Common myeloid progenitor, CD34-positive (primary cell): ENCODE measurements around the gene GCAT.

Experiments used
- CTCF ChIA-PET: fragments of 350-600 bp; sonication (Branson Sonifier 250); formaldehyde crosslinking; loops from one replicate; lab custom pipeline; 2021; ENCODE audit warnings: antibody characterized with exemption; lab: Charles Lee
- POLR2A ChIA-PET: fragments of 350-600 bp; sonication (Branson Sonifier 250); formaldehyde crosslinking; loops from one replicate; lab custom pipeline; 2021; ENCODE audit warnings: antibody characterized with exemption; lab: Charles Lee
- DNase-seq, 3 donors: peaks; one replicate each; pipeline versions ENCODE4 v3.0.0 to v3.0.0-alpha.2; 2013
- H3K27ac ChIP-seq, 2 experiments: 1 replicate in 1 of 2; 2 replicates in 1 of 2; pipeline ENCODE4 v1.7.0; 2013; ENCODE audit warnings: inconsistent platforms in 2 of 2, low read length in 2 of 2, mild to moderate bottlenecking in 2 of 2, low read depth in 1 of 2, moderate library complexity in 1 of 2; ENCODE audit not compliant: severe bottlenecking in 2 of 2, insufficient read depth in 1 of 2, poor library complexity in 1 of 2
- H3K27me3 ChIP-seq, 5 experiments: replicated peaks in 2 of 5; 1 replicate in 3 of 5; 2 replicates in 2 of 5; pipeline versions ENCODE4 v1.6.1 to v1.7.0; 2013; ENCODE audit warnings: low read length in 4 of 5, mild to moderate bottlenecking in 2 of 5, moderate library complexity in 2 of 5, inconsistent platforms in 1 of 5; ENCODE audit not compliant: insufficient read depth in 5 of 5, control insufficient read depth in 4 of 5
- H3K36me3 ChIP-seq, 4 experiments: 1 replicate in 2 of 4; 2 replicates in 2 of 4; pipeline versions ENCODE4 v1.6.1 to v1.7.0; 2013; ENCODE audit warnings: low read length in 3 of 4, control low read depth in 1 of 4, mild to moderate bottlenecking in 1 of 4; ENCODE audit not compliant: control insufficient read depth in 4 of 4, insufficient read depth in 4 of 4
- H3K4me1 ChIP-seq, 4 experiments: 1 replicate in 3 of 4; 2 replicates in 1 of 4; pipeline versions ENCODE4 v1.6.1 to v1.7.1; 2013; ENCODE audit warnings: low read length in 3 of 4, mild to moderate bottlenecking in 3 of 4, control low read depth in 1 of 4, inconsistent platforms in 1 of 4, moderate library complexity in 1 of 4; ENCODE audit not compliant: control insufficient read depth in 4 of 4, insufficient read depth in 4 of 4; ENCODE audit errors: control extremely low read depth in 1 of 4
- H3K4me3 ChIP-seq, 7 experiments: 1 replicate in 4 of 7; 2 replicates in 3 of 7; pipeline versions ENCODE4 v1.5.1 to v1.7.0; 2013; ENCODE audit warnings: mild to moderate bottlenecking in 7 of 7, low read length in 6 of 7, moderate library complexity in 6 of 7, inconsistent platforms in 2 of 7, low read depth in 2 of 7, control low read depth in 1 of 7; ENCODE audit not compliant: insufficient read depth in 4 of 7, control insufficient read depth in 1 of 7; ENCODE audit errors: extremely low read depth in 1 of 7
- H3K9me3 ChIP-seq, 5 experiments: 1 replicate in 4 of 5; 2 replicates in 1 of 5; pipeline versions ENCODE4 v1.6.1 to v1.7.1; 2013; ENCODE audit warnings: low read length in 4 of 5, mild to moderate bottlenecking in 2 of 5, inconsistent platforms in 1 of 5, low read depth in 1 of 5, moderate library complexity in 1 of 5; ENCODE audit not compliant: control insufficient read depth in 4 of 5, insufficient read depth in 2 of 5; ENCODE audit errors: control extremely low read depth in 1 of 5
- whole genome bisulfite sequencing: methylation state at CpG from one replicate; pipeline ENCODE4 v1.1.5; 2013; ENCODE audit not compliant: insufficient coverage; 5-methylcytosine and 5-hydroxymethylcytosine counted together

GCAT gene

GRCh38 chr22:37816543-37817180, 8.9 kb downstream of the GCAT start:
- no peak for DNase-seq
- no peaks in the 10 kb centered on the region for H3K9me3 ChIP-seq
- no peak overlapping the region for H3K4me3 ChIP-seq
- peaks cover 0 to 16% (median 5%) of the 10 kb centered on the region in 5 experiments for H3K27me3 ChIP-seq
- 98% methylated on average over 18 of the region's 23 CpGs for WGBS
- peaks cover 0 to 21% (median 17%) of the 10 kb centered on the region in 4 experiments for H3K4me1 ChIP-seq
- H3K36me3 ChIP-seq: peaks cover 2 to 31% (median 23%) of the 10 kb centered on the region in 4 experiments
- CTCF ChIA-PET: interaction anchor here (0.5 to 9.3 kb wide), 13 partner anchors 9 to 149 kb away, joined by 3 to 142 read pairs (median 10); partner anchors contain the start of genes ANKRD54 and GCAT
- POLR2A ChIA-PET: interaction anchor here (2.0 kb wide), 1 partner anchor 27 kb away, joined by 7 read pairs; the partner anchor contains the start of gene ANKRD54
- H3K27ac ChIP-seq: no peak overlapping the region

- WGBS: 4% methylated on average over 9 of the region's 29 CpGs
- no peaks in the 10 kb centered on the region for H3K9me3 ChIP-seq
- peaks cover 0 to 16% (median 7%) of the 10 kb centered on the region in 5 experiments for H3K27me3 ChIP-seq
- peaks cover 0 to 21% (median 17%) of the 10 kb centered on the region in 4 experiments for H3K4me1 ChIP-seq
- H3K4me3 ChIP-seq: peak overlapping the region in 6 of 7 experiments; percentile 8 to 70 (median 40)
- H3K27ac ChIP-seq: no peak overlapping the region
- CTCF ChIA-PET: interaction anchor here (0.6 to 9.3 kb wide), 23 partner anchors 10 to 175 kb away, joined by 3 to 142 read pairs (median 6); partner anchors contain the start of genes ANKRD54 and GCAT
- POLR2A ChIA-PET: interaction anchor here (1.6 to 2.1 kb wide), 3 partner anchors 10 to 45 kb away, joined by 3 to 8 read pairs (median 7); partner anchors contain the start of genes ANKRD54 and GCAT
- H3K36me3 ChIP-seq: peaks cover 2 to 26% (median 18%) of the 10 kb centered on the region in 4 experiments
- DNase-seq: peak in 2 of 3 donors; percentile 71 to 77
Observed at GRCh38 chr22:37817705-37818408, 10.1 kb downstream of the GCAT start.

- Histone ChIP-seq H3K27me3 (peaks cover 0 to 16% (median 7%) of the 10 kb centered on the region in 5 experiments), H3K9me3 (no peaks in the 10 kb centered on the region), H3K36me3 (peaks cover 2 to 21% (median 15%) of the 10 kb centered on the region in 4 experiments), H3K4me1 (peaks cover 0 to 21% (median 17%) of the 10 kb centered on the region in 4 experiments), H3K27ac (no peak overlapping the region), H3K4me3 (peak overlapping the region in 5 of 7 experiments; percentile 8 to 70 (median 54))
- DNase-seq: peak in 2 of 3 donors; percentile 78 to 84
- WGBS: 4% methylated on average over 54 of the region's 68 CpGs
- ChIA-PET POLR2A (interaction anchor here (1.6 to 2.1 kb wide), 3 partner anchors 10 to 45 kb away, joined by 3 to 8 read pairs (median 7); partner anchors contain the start of genes ANKRD54 and GCAT), CTCF (interaction anchor here (0.6 to 9.3 kb wide), 25 partner anchors 9 to 175 kb away, joined by 3 to 142 read pairs (median 5); partner anchors contain the start of genes ANKRD54 and GCAT)
Observed at GRCh38 chr22:37818409-37819104, 10.8 kb downstream of the GCAT start.

- WGBS: 30% methylated on average over 14 of the region's 14 CpGs
- Histone ChIP-seq H3K4me3 (peak overlapping the region in 3 of 7 experiments; percentile 54 to 70 (median 56)), H3K27ac (no peak overlapping the region)
Observed at GRCh38 chr22:37819105-37819433, 11.3 kb downstream of the GCAT start.

GRCh38 chr22:37820350-37820749, 12.6 kb downstream of the GCAT start:
- POLR2A ChIA-PET: no interaction called here
- CTCF ChIA-PET: interaction anchor here (0.8 to 9.3 kb wide), 6 partner anchors 7 to 64 kb away, joined by 3 to 142 read pairs (median 22); partner anchors contain the start of genes ANKRD54 and GCAT
- DNase-seq: no peak
- Histone ChIP-seq H3K4me3 (no peak overlapping the region), H3K9me3 (no peaks in the 10 kb centered on the region), H3K27me3 (peaks cover 0 to 16% (median 7%) of the 10 kb centered on the region in 5 experiments), H3K27ac (no peak overlapping the region), H3K36me3 (peaks cover 2 to 12% (median 8%) of the 10 kb centered on the region in 4 experiments), H3K4me1 (peaks cover 2 to 34% (median 24%) of the 10 kb centered on the region in 4 experiments)
- WGBS: 94% methylated on average over 3 of the region's 5 CpGs

More at GRCh38 chr22:37819105-37819433, 11.3 kb downstream of the GCAT start:
- DNase-seq: no peak
- ChIA-PET POLR2A (interaction anchor here (1.6 to 2.1 kb wide), 2 partner anchors 11 to 44 kb away, joined by 3 to 8 read pairs; partner anchors contain the start of gene GCAT), CTCF (interaction anchor here (0.8 to 9.3 kb wide), 12 partner anchors 8 to 176 kb away, joined by 3 to 142 read pairs (median 10); partner anchors contain the start of gene GCAT)
- peaks cover 2 to 20% (median 15%) of the 10 kb centered on the region in 4 experiments for H3K36me3 ChIP-seq
- peaks cover 0 to 16% (median 7%) of the 10 kb centered on the region in 5 experiments for H3K27me3 ChIP-seq
- H3K9me3 ChIP-seq: no peaks in the 10 kb centered on the region
- H3K4me1 ChIP-seq: peaks cover 0 to 25% (median 19%) of the 10 kb centered on the region in 4 experiments

GRCh38 chr22:37822079-37822833, 14.5 kb downstream of the GCAT start:
- no peak overlapping the region for H3K4me3 ChIP-seq
- H3K27me3 ChIP-seq: peaks cover 0 to 16% (median 7%) of the 10 kb centered on the region in 5 experiments
- peaks cover 2 to 33% (median 24%) of the 10 kb centered on the region in 4 experiments for H3K4me1 ChIP-seq
- POLR2A ChIA-PET: no interaction called here
- H3K36me3 ChIP-seq: no peaks in the 10 kb centered on the region
- H3K27ac ChIP-seq: no peak overlapping the region
- H3K9me3 ChIP-seq: no peaks in the 10 kb centered on the region
- no peak for DNase-seq
- WGBS: 93% methylated on average over 7 of the region's 8 CpGs
- CTCF ChIA-PET: interaction anchor here (1.0 to 1.2 kb wide), 2 partner anchors 15 to 38 kb away, joined by 3 read pairs; partner anchors contain the start of gene GCAT
